Activated naive CD8-positive, alpha-beta T cell treated with anti-CD3 and anti-CD28 coated beads for 36 hours (primary cell): Measurements from ENCODE around the gene TRMU. TPM values are rescaled to one million over a fixed set of nuclear protein-coding genes. Genes with fewer than 3 reads are reported as not detected.
"Not testable (repeated sequence)": the region's sequence is repeated elsewhere in the genome, so short reads cannot be mapped to it uniquely, and the experiment has no call there.

Experiments
- DNase-seq: peaks from one replicate; pipeline ENCODE4 v3.0.0; 2021
- H3K27ac Mint-ChIP-seq: one replicate; pipeline ENCODE4 v1.8.0; 2022; ENCODE audit warnings: mild to moderate bottlenecking, moderate library complexity, mixed read lengths
- H3K27me3 Mint-ChIP-seq: one replicate; pipeline ENCODE4 v1.8.0; 2022; ENCODE audit warnings: mild to moderate bottlenecking, mixed read lengths
- H3K36me3 Mint-ChIP-seq: one replicate; pipeline ENCODE4 v1.8.0; 2021; ENCODE audit warnings: mild to moderate bottlenecking, mixed read lengths
- H3K4me1 Mint-ChIP-seq: one replicate; pipeline ENCODE4 v1.8.0; 2021; ENCODE audit warnings: mixed read lengths
- H3K4me3 Mint-ChIP-seq: one replicate; pipeline ENCODE4 v1.8.0; 2022; ENCODE audit warnings: mild to moderate bottlenecking, moderate library complexity, mixed read lengths
- H3K9me3 Mint-ChIP-seq: one replicate; pipeline ENCODE4 v1.8.0; 2022; ENCODE audit warnings: mixed read lengths
- total RNA-seq, 2 experiments: library from RNA; stranded (reverse); gene quantifications; one replicate each; pipeline ENCODE4 v1.2.3, GENCODE V29; 2021

Gene TRMU
- total RNA-seq, 2 experiments from 2014 or later = 60.2 to 70.0 TPM

DNA sequence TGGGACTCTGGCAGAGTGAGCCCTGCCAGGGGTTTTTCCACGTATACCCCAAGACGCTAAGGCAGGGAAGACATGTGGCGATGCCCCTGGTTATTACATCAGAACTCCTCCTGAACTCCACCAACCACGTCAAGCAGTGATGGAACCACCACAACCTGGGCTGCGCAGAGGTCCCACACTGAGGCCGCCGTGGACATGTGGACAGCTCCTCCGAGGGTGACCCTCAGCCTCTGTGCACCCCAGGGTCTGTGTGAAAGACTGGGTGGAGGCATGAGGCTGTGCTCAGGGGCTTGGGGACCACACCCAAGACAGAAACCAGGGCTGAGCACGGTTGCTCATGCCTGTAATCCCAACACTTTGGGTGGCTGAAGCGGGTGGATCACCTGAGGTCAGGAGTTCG is 52.2 kb downstream of the TRMU start:
- no peaks in the 10 kb centered on the region for H3K4me1 Mint-ChIP-seq
- no peaks in the 10 kb centered on the region for H3K27me3 Mint-ChIP-seq

DNA sequence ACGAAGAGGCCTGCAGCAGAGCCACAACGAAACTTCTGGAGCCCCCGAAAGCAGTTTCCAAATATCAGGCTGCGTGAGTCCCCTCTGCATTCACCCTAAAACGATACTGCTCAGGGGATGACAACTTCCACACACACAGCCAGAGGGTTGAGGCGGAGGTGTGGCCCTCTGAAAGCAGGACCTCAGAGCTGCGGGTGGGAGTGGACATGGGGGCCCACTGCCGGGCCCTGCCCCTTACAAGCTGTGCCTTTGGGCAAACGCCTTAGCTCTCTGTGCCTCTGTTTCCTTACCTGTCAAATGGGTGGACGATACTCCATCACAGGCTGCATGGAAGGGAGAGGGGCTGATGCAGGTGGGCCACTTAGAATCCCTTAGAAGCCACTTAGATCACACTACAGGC is 53.1 kb downstream of the TRMU start:
- no peak for DNase-seq
- no peak overlapping the region for H3K27ac Mint-ChIP-seq
- H3K4me1 Mint-ChIP-seq = peaks cover under 1% of the 10 kb centered on the region
- H3K27me3 Mint-ChIP-seq = no peaks in the 10 kb centered on the region
- no peaks in the 10 kb centered on the region for H3K36me3 Mint-ChIP-seq
- H3K9me3 Mint-ChIP-seq = no peaks in the 10 kb centered on the region
- H3K4me3 Mint-ChIP-seq = no peak overlapping the region

More for the DNA sequence above, 52.2 kb downstream of the TRMU start:
- Mint-ChIP-seq H3K9me3 (no peaks in the 10 kb centered on the region), H3K27ac (no peak overlapping the region), H3K36me3 (no peaks in the 10 kb centered on the region), H3K4me3 (no peak overlapping the region)
- DNase-seq = no peak

DNA sequence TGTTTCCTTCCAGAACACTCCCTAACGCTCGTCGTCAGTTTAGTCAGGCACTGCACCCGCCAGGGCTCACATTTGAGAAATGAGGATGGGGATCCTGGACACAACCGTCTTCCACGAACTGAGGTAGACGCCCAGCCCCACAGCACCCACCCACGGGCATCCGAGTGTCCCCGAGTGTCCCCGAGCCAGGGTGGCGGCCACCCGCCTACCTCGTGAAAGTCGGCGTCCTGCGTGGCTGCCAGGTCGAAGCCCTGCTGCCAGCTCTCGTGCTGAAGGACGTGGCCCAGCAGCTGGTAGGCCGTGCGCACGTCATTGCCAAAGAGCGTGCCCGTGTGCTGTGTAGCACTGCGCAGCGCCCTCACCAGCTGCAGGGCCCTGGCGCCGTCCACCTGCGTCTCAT is 53.6 kb downstream of the TRMU start:
- Mint-ChIP-seq H3K36me3 (no peaks in the 10 kb centered on the region), H3K4me3 (no peak overlapping the region), H3K27me3 (no peaks in the 10 kb centered on the region), H3K27ac (no peak overlapping the region), H3K4me1 (peaks cover 5% of the 10 kb centered on the region), H3K9me3 (no peaks in the 10 kb centered on the region)
- no peak for DNase-seq

DNA sequence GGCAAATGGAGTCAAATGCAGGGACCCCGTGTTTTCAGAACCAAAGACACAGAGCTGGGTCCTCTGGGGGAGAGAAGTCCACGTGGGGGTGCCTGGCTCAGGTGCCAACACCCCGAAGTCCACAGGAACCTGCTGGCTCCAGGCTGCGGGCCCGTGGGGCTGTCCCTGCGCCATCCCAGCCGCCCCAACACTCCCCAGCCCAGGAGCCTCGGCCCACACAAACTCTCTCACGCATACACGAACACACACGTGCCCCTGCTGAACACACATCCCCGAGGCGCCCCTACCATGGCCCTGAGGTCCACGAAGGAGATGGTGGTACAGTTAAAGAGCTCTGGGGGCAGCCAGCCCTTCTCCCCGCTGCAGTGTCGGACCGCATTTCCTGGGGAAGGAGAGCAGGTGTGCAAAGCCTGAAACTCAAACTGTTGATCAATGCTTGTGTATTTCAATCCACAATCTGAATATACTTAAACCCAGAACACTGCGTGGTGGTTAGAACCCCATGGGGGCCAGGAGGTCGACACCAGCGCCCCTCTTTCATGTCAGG is 54.7 kb downstream of the TRMU start:
- H3K27me3 Mint-ChIP-seq = no peaks in the 10 kb centered on the region
- no peaks in the 10 kb centered on the region for H3K9me3 Mint-ChIP-seq
- no peaks in the 10 kb centered on the region for H3K36me3 Mint-ChIP-seq
- DNase-seq = no peak
- no peak overlapping the region for H3K27ac Mint-ChIP-seq
- H3K4me3 Mint-ChIP-seq = no peak overlapping the region
- H3K4me1 Mint-ChIP-seq = peaks cover 6% of the 10 kb centered on the region

DNA sequence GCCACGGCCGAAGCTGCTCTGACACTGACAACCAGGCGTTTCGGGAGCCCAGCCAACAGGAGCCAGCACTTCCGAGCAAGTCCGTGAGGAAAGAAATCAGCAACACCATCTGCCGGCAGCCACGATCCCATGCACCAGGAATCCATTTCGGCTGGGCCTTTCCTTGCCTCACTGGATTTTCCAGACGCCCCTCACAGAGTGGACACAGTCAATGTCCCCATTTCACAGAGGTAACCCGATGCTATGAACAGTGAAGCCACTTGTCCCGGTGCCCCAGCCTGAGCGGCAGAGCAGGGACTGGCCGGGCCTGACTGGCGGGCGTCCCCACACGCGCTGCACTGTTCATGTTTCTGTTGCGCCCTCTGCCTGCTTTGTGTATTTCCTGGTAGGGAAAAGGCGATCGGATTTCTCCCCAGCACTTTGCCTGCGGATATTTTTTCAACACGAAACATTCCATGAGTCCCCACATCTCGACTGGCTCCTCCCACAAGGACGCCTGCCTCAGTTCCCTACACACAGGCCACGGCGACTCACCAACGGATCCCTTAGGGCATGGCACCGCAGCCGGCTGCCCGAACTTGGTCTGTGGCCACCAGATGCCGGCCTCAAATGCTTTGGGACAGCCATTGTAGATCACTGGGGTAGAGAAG is 55.3 kb downstream of the TRMU start:
- Mint-ChIP-seq H3K27ac (no peak overlapping the region), H3K9me3 (no peaks in the 10 kb centered on the region), H3K36me3 (no peaks in the 10 kb centered on the region), H3K4me1 (peaks cover 6% of the 10 kb centered on the region), H3K4me3 (no peak overlapping the region), H3K27me3 (no peaks in the 10 kb centered on the region)
- no peak for DNase-seq

DNA sequence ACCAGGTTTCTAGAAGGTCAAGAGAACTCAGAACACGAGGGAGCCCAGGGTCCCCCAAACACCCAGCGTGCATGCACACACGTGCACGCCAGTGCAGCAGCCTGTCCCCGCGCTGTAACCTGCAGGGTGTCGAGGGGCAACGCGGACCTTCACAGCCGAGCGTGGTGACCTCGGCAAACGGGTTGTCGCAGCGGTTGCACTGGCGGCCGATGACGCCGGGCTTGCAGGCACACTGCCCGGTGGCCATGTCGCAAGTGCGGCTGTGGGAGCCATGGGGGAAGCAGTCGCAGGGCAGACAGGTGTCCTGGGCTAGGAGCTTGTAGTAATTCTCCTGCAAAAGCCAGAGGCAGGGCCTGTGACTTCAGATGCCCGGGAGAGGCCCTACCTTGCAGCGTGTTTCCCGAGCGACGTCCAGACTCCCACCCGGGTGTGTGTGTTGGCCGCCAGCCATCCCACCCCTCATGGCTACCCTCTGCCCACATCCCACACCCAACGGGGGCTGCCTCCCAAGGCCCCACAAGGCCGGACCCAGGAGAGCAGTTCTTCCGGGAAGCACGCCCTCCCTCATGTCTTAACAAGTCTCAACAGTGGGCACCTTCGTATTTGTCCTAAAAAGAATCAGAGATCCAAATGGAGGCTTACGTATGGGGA is 56.1 kb downstream of the TRMU start:
- Mint-ChIP-seq H3K27ac (no peak overlapping the region), H3K4me1 (peaks cover 6% of the 10 kb centered on the region), H3K4me3 (no peak overlapping the region), H3K36me3 (no peaks in the 10 kb centered on the region), H3K9me3 (no peaks in the 10 kb centered on the region), H3K27me3 (no peaks in the 10 kb centered on the region)
- no peak for DNase-seq

DNA sequence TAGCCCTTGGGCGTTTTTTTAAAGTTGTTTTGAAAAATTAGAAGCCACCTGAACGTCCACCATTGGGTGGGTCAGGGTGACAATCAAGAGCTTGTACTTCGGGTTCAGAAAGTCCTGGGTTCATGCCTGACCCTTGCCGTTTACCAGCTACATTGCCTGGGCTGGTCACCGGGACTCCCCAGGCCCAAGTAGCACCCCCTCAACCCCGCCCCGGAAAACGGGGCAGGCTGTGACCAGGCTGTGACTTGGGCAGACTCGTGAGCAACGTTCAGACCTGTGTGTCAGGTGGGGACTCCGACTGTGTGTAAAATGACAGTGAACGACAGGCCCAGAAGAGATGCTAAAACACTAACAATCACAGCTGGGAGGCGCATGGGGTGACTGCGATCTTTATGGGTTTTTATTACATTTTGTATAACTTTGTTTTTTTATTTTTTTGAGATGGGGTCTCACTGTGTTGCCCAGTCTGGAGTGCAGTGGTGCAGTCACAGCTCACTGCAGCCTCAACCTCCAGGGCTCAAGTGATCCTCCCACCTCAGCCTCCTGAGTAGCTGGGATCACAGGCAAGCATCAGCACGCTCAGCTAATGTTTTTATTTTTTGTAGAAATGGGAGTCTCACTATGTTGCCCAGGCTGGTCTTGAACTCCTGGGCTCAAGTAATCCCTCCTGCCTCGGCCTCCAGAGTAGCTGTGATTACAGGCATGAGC is 56.8 kb downstream of the TRMU start:
- Mint-ChIP-seq H3K4me3 (no peak overlapping the region), H3K27me3 (no peaks in the 10 kb centered on the region), H3K9me3 (no peaks in the 10 kb centered on the region), H3K27ac (no peak overlapping the region), H3K36me3 (no peaks in the 10 kb centered on the region), H3K4me1 (peaks cover 6% of the 10 kb centered on the region)
- no peak for DNase-seq

DNA sequence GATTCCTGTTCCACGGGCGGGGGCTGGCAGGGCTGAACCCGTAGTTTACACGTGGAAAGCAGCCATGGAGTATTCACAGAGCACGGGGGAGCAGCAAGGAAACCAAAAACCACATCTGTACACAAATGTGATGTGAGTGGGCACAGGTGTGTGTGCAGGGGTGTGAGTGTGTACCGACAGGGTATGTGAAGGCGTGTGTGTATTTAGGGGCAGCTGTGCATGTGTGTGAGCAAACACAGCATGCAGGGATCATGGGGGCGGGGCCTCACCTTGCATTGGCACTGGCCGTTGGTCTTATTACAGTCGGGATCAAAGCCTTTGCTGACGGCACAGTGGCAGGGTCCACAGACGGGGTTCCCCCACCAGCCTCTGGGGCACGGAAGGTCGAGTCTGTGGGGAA is 58.4 kb downstream of the TRMU start:
- H3K4me1 Mint-ChIP-seq = peaks cover 6% of the 10 kb centered on the region
- H3K27ac Mint-ChIP-seq = no peak overlapping the region
- H3K9me3 Mint-ChIP-seq = no peaks in the 10 kb centered on the region
- H3K27me3 Mint-ChIP-seq = no peaks in the 10 kb centered on the region
- DNase-seq = no peak
- H3K36me3 Mint-ChIP-seq = no peaks in the 10 kb centered on the region
- H3K4me3 Mint-ChIP-seq = no peak overlapping the region

DNA sequence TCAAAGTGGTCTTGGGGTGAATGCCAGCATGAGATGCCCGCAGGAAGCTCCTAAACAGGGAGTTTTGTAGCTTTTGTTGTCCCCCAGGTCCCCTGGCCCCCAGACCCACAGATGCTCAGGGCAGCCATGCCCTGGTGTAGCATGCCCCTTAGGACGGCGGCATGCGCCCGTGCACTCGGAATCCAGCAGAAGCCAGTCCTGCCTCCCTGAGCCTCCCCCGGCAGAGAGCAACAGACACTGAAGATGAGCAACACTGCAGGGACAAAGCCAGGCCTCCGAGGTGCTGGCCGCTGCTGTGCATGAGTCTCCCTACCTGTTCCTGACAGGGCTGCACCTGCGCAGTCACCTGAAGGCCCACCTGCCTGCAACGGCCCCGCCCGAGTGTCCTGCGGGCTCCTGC is 59.1 kb downstream of the TRMU start:
- H3K9me3 Mint-ChIP-seq = no peaks in the 10 kb centered on the region
- H3K27me3 Mint-ChIP-seq = no peaks in the 10 kb centered on the region
- H3K4me3 Mint-ChIP-seq = no peak overlapping the region
- H3K36me3 Mint-ChIP-seq = no peaks in the 10 kb centered on the region
- no peak for DNase-seq
- peaks cover 6% of the 10 kb centered on the region for H3K4me1 Mint-ChIP-seq
- no peak overlapping the region for H3K27ac Mint-ChIP-seq

DNA sequence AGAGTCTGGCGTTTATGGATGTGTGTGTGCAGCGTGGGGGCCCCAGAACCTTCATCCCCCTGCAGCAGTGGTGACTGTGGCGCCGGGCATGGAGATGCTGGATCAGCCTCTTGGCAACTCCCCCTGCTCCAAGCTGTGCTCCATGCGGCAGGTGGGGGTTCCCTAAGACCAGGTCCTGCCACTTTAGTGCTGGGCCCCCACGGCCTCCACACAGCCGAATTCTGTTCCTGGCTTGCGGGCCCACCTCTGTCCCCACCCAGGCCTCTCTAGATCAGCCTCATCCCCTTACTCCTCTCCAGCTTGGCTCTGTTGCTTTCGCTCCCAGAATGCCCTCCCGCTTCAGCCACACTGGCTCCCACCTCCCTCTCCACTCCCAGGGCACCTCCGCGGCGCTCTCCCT is 59.6 kb downstream of the TRMU start:
- no peaks in the 10 kb centered on the region for H3K27me3 Mint-ChIP-seq

DNA sequence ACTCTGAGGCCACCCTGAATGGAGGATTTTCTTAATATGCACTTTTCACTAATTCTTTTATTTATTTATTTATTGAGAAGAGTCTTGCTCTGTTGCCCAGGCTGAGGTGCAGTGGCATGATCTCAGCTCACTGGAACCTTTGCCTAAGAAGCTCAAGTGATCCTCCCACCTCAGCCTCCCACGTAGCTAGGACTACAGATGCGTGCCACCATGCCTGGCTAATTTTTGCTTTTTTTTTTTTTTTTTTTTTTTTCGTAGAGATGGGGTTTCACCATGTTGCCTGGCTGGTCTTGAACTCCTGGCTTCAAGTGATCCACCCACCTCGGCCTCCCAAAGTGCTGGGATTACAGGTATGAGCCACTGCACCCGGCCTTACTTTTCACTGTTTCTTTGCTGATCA is 61.5 kb downstream of the TRMU start:
- not testable (repeated sequence) for DNase-seq, H3K4me1 Mint-ChIP-seq, H3K36me3 Mint-ChIP-seq, H3K4me3 Mint-ChIP-seq, H3K9me3 Mint-ChIP-seq, H3K27ac Mint-ChIP-seq, H3K27me3 Mint-ChIP-seq

More for the DNA sequence above, 59.6 kb downstream of the TRMU start:
- Mint-ChIP-seq H3K9me3 (no peaks in the 10 kb centered on the region), H3K27ac (no peak overlapping the region), H3K36me3 (no peaks in the 10 kb centered on the region), H3K4me1 (peaks cover 6% of the 10 kb centered on the region), H3K4me3 (no peak overlapping the region)
- DNase-seq = no peak

DNA sequence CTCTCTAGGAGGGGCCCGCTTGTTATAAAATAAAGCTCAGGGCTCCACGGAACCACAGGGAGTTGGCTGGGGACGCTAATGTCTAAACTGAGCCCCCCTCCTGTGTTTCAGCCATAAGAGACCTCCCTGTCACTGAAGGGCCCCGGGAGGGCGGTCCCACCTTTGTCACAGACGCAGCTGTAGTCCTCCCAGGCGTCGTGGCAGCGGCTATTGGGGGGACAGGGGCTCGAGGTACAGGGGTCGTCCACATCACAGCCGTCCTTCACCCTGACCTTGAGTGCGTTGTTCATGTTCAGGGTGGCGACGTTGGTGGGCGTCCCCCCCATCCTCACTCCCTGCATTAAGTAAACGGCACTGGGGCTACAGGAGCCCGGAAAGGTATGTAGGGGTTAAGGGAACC is 62.0 kb downstream of the TRMU start:
- Mint-ChIP-seq H3K27ac (no peak overlapping the region), H3K4me1 (peaks cover 6% of the 10 kb centered on the region)
- no peak for DNase-seq

DNA sequence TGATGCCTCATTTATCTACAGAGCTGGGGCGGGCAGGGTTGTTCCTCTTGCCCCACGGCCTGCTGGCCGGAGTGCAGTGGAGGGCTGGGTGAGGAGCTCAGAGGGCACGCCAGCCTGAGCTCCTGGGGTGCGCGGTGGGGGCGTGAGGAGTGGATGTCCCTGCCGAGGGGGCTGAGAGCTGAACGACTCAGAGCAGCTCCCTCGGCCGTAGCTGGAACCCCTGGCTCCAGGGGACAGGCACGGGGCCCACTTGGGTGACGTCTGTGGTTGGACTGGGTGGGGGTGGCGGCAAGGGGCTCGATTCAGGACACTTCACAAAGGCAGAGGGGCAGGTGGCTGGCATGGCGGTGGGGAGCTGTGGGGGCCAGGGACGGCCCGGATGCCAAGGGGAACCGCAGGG is 62.4 kb downstream of the TRMU start:
- Mint-ChIP-seq H3K4me3 (no peak overlapping the region), H3K27ac (no peak overlapping the region), H3K9me3 (no peaks in the 10 kb centered on the region), H3K4me1 (peaks cover 6% of the 10 kb centered on the region), H3K27me3 (no peaks in the 10 kb centered on the region), H3K36me3 (no peaks in the 10 kb centered on the region)
- no peak for DNase-seq

More for the DNA sequence above, 62.0 kb downstream of the TRMU start:
- Mint-ChIP-seq H3K9me3 (no peaks in the 10 kb centered on the region), H3K36me3 (no peaks in the 10 kb centered on the region), H3K27me3 (no peaks in the 10 kb centered on the region), H3K4me3 (no peak overlapping the region)

DNA sequence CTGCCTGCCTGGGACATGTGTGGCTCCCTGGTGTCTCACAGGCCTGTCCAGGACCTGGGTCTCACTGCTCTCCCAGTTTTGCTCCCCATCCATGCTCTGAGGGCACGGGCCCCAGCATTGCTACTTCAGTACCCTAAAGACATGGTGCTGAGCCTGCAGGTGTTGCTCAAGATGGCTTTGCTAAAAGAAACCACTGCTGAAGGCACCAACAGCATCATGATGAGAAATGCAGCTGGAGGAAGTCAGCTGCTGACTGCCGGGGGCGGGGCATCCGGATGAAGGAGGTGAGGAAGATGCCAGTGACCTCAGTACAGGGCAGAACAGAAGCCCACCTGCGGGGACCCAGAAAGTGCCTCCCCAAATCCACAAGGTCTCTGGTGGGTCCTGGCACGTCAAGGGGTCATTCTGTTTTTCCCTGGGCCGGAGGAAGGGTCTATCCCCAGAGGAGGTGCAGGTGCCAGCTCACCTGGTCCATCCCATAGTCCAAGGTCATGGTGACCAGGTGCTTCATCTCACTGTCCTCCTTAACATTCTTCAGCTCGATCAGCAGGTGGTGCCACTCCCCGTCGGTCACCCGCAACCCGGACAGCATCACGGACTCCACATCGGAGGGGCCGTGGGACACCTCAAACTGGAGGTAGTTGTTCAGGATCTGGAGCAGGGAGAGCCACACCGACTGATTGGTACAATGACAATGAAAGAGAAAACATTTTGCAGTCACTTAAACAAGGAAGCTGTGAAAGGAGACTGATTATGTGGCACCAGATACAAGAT is 63.9 kb downstream of the TRMU start:
- H3K27me3 Mint-ChIP-seq = no peaks in the 10 kb centered on the region
- no peaks in the 10 kb centered on the region for H3K36me3 Mint-ChIP-seq
- no peak overlapping the region for H3K27ac Mint-ChIP-seq
- no peak for DNase-seq
- H3K4me3 Mint-ChIP-seq = no peak overlapping the region
- H3K9me3 Mint-ChIP-seq = no peaks in the 10 kb centered on the region
- no peaks in the 10 kb centered on the region for H3K4me1 Mint-ChIP-seq

DNA sequence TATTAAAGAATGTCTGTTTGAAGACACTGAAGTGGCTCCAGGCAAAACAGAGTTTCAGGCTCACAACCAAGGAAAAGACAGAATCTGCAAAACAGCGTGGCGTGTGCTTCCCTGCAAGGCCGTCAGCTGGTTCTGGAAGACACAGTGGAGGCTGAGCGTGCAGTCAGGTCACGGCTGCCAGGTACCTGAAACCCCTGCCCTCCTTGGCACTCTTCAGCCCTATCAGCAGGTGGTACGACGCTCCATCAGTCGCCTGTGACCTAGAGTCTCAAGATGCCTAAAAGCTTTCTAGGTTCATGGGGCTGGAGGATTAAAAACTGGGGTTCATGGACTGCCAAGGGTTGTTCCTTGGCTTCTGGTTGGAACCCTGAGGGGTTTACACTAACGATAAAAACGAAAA is 65.9 kb downstream of the TRMU start:
- no peaks in the 10 kb centered on the region for H3K27me3 Mint-ChIP-seq
- H3K4me3 Mint-ChIP-seq = no peak overlapping the region
- no peaks in the 10 kb centered on the region for H3K36me3 Mint-ChIP-seq
- DNase-seq = no peak
- no peaks in the 10 kb centered on the region for H3K9me3 Mint-ChIP-seq
- H3K4me1 Mint-ChIP-seq = no peaks in the 10 kb centered on the region
- no peak overlapping the region for H3K27ac Mint-ChIP-seq
